Right lung (tissue), 5 donors: ENCODE measurements around the gene PRR23E. TPM values are rescaled to one million over a fixed set of nuclear protein-coding genes. Genes with fewer than 3 reads are reported as not detected.
A peak's percentile ranks its signal among the peaks of the same experiment; 100 is the strongest.

Experiments
- DNase-seq, 2 donors: peaks; one replicate each; pipeline ENCODE4 v3.0.0-alpha.2; 2013
- polyA plus RNA-seq, 5 donors: library from polyadenylated mRNA; unstranded; fragments of 120-200 nt; gene quantifications; one replicate each; pipeline versions ENCODE4 v1.2.1 to v1.2.3, GENCODE V29; 2013; ENCODE audit warnings: inconsistent platforms in 1 of 5, low replicate concordance in 1 of 5; ENCODE audit not compliant: insufficient read length in 5 of 5, insufficient read depth in 1 of 5

Gene PRR23E
- polyA plus RNA-seq, 5 donors, result not detected

DNA sequence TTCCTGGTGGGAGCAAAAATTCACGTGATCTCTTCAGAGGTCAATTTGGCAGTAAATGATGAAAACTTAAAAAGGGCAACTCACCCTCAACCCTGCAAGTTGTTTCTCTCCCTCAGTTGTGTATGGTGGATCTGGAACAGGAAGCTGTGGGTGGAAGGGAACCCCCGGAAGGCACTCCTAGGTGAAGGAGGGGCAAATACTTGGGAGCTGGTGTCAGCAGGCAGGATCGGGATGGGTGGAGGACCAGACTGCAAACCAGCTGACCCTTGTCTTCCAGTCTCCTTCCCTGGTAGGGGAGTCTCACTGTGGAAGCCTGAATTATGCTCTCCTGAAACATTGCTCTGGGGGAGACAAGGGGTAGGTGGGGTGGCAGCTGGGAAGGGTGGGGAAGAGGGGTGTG lies 33.5 kb downstream of the PRR23E start:
- DNase-seq, result no peak

DNA sequence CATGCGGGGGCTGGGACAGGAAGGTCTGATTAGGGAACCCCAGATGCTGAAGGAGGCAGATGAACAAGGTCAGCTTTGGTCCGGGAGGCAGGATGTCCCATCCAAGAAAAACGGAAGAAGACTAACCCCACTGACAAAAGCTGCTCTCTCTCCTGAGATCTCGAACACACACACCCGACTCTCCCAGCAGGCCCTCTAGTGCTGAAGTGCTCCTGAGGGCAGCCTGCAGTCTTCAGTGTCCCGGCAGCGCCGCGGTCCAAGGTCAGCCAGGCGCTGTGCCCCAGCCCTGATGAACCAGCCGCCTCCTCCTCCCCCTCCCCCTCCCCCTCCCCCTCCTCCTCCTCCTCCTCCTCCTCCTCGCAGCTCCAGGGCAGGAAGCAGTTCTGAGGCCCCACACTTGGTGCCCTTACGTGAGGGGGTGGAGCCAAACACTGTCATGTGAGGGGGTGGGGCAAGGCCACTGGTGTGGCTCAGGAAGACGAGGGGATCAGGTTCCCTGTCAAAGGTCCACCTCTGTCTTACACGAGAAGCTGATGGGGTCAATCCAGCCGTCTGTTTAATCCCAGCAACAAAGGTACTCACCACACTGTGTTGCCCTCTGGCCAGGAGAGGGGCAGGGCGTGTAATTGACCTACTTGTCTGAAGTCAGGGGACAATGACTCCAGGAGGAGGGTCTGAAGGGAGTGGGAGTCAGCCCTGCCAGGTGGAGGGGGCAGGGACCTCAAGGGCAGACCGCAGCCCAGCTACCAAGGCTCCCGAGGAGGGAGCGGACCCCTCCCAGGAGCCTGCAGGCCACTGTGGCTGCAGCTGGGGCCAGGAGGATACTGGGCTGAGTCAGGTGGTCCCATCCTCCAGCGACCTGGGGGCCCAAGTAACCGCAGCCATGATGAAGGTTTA lies 34.3 kb downstream of the PRR23E start:
- no peak for DNase-seq

DNA sequence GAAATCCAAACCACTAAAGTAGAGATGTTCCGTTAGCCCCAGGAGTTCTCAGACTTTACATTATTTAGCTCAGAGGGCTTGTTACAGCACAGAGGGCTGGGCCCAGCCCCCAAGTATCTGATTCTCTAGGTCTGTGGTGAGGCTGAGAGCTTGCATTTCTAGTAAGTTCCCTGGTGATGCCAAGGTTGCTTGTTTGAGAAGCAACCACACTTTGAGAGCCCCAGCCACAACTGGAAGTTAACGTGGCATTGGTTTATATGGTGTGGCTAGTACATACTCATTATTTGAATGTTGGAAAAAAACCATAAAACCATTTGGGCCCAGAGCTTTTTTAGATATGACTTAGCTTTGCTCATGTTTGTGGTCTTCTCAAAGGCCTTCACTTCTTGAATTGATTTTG lies 35.9 kb downstream of the PRR23E start:
- DNase-seq, result no peak

DNA sequence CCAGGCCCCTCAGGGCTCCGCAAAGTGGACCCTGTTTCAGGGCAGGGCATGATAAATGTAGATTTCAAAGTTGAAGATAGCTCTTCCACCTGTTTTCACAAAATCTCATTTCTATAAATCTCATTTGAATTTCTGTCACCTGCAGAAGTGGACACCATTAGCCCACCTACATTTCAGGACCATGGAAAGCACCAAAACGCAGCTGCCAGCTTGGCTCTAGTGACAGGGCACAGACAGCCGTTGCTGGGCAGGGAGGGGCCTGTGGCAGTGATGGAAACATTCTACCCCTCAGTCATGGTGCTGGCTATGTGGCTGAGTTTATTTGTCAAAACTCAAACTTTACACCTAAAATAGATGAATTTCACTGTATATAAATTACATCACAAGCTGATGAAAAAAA lies 40.4 kb downstream of the PRR23E start:
- DNase-seq, result peak; percentile 2 to 8

DNA sequence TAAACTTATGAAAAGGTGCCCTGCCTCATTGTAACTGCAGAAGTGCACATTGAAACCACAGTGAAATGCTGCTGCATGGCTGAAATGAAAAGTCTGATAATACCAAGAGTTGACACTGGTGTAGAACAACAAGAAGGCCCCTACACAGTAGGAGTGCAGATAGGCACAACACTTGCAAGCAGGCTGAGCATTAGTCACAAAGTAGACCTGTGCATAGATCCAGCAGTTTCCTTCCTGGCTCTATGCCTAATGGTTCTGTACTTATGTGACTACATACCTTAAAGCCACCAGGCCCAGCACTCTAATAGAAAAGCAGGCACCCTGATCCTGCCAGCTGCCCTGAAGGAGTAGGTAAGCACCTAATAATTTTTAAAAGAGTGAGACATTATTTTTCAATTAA lies 41.8 kb downstream of the PRR23E start:
- DNase-seq, result no peak

DNA sequence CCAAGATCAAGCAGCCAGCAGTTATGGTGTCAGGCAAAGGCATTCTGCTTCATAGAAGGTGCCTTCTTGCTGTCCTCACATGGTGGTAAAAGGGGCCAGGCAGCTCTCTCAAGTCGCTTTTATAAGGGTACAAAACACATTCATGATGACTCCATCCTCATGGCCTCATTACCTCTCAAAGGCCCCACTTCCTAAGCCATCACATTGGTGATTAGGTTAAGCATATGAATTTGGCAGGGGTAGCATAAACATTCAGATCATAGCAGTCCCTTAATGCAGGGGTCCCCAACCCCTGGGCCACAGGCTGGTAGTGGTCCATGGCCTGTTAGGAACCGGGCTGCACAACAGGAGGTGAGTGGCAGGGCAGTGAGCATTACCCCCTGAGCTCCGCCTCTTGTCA lies 42.8 kb downstream of the PRR23E start:
- DNase-seq, result no peak

DNA sequence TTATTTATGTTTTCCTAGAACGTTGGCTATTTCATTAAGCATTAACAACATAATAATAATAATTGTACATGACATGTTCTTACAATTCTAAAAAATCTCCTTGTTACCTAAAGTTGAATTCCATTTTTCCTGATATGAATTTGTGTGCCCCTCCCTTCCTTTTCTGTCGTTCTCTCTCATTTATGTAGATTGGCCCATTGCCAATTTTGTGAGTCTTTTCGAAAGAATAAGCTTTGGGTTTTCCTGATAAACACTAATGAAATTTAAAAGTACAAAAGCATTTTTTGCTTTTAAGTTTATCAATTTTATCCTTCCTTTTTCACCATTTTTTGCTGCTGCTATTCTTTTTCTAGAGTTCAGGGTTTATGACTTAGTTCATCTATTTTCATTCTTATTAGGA lies 44.9 kb downstream of the PRR23E start:
- no peak for DNase-seq

DNA sequence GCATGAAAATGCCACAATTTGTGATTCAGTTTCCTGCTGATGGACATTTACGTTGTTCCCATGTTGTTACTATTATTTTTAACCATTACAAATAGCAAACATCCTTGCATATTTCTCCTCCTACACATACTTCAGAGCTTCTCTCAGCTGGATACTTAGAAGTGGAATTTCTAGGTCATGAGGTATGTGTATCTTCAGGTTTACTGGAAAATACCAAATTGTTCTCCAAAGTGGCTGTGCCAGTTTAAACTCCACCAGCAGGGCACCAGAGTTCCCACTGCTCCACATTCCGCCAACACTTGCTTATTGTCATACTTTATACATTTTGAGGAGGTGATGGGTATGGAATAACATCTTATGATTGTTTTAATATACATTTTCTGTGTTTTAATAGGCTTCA lies 45.7 kb downstream of the PRR23E start:
- no peak for DNase-seq

DNA sequence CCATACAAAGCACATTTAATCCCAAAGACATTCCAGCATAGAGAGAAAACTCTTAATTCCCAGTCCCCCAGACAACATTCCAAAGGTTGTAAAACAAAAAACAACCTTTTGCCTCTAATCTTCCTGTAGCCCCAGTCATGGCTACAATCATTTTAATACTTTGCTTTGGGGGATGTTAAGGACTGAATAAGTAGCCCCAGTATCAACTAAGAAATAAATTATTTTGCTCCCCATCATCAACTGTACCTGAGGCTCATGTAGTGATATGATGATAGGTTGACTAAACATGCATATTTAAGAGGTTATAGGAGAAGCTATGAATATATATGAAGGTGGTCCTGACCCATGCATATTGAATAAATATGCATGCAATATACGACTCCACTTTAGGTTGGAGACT lies 54.4 kb downstream of the PRR23E start:
- DNase-seq, result no peak

Other genes with a start within 250 kb of the PRR23E start
- 10 to 100 TPM; 22.8 to 33.2 (median 31.7) TPM for gene PLXNA1, start 210.0 kb upstream of the PRR23E start, polyA plus RNA-seq
- gene PRR20G, start 94.9 kb downstream of the PRR23E start, polyA plus RNA-seq, result not detected